SU-DHL-6 (cell line): Measurements from ENCODE around the gene ALDH16A1.

ENCODE experiments used
- H2AFZ ChIP-seq: fragments of 200-600 bp; sonication (generic); 2 replicates; pipeline ENCODE4 v1.6.1; 2014; ENCODE audit warnings: low read depth, mild to moderate bottlenecking, moderate library complexity, mixed read lengths, antibody characterized with exemption, low read length; ENCODE audit not compliant: severe bottlenecking
- H3F3A ChIP-seq: fragments of 200-600 bp; shearing (Covaris generic); 2 replicates; pipeline ENCODE4 v1.6.0; 2016; ENCODE audit warnings: antibody characterized with exemption, mild to moderate bottlenecking; ENCODE audit not compliant: insufficient read depth
- H3K27ac ChIP-seq: fragments of 200-600 bp; sonication (generic); 2 replicates; pipeline ENCODE4 v1.5.1; 2016; ENCODE audit warnings: low read depth, mild to moderate bottlenecking, low read length, moderate library complexity, mixed read lengths
- H3K27me3 ChIP-seq: fragments of 200-600 bp; sonication (generic), shearing (Covaris generic); 2 replicates; pipeline ENCODE4 v1.6.0; 2014; ENCODE audit warnings: mild to moderate bottlenecking, low read length
- H3K36me3 ChIP-seq: fragments of 200-600 bp; sonication (generic); 2 replicates; pipeline ENCODE4 v1.6.1; 2014; ENCODE audit warnings: mild to moderate bottlenecking, low read length, mixed read lengths
- H3K4me2 ChIP-seq: fragments of 300-600, 200-600 bp; shearing (Covaris generic), sonication (generic); 2 replicates; pipeline ENCODE4 v1.6.0; 2014; ENCODE audit warnings: low read length, low read depth, mild to moderate bottlenecking; ENCODE audit not compliant: poor library complexity, severe bottlenecking
- H3K4me3 ChIP-seq: fragments of 200-600 bp; sonication (generic); 2 replicates; pipeline ENCODE4 v1.5.1; 2014; ENCODE audit warnings: antibody characterized with exemption, low read length, mild to moderate bottlenecking, mixed read lengths; ENCODE audit not compliant: insufficient read depth, poor library complexity, severe bottlenecking
- H3K79me2 ChIP-seq: fragments of 200-600 bp; sonication (generic); 2 replicates; pipeline ENCODE4 v1.6.1; 2014; ENCODE audit warnings: mild to moderate bottlenecking, low read length, moderate library complexity; ENCODE audit not compliant: insufficient read depth
- H3K9ac ChIP-seq: fragments of 200-600 bp; sonication (generic); 2 replicates; pipeline ENCODE4 v1.7.0; 2014; ENCODE audit warnings: mild to moderate bottlenecking, low read length
- H3K9me2 ChIP-seq: fragments of 200-600 bp; sonication (generic); replicated peaks from 2 replicates; pipeline ENCODE4 v1.6.1; 2014; ENCODE audit warnings: low read length; ENCODE audit not compliant: insufficient read depth
- H3K9me3 ChIP-seq: fragments of 200-600 bp; sonication (generic); 2 replicates; pipeline ENCODE4 v1.6.1; 2014; ENCODE audit warnings: low read length, mixed read lengths; ENCODE audit not compliant: insufficient read depth
- H4K20me1 ChIP-seq: fragments of 200-600 bp; sonication (generic); 2 replicates; pipeline ENCODE4 v1.6.1; 2014; ENCODE audit warnings: low read depth, mild to moderate bottlenecking, antibody characterized with exemption, low read length, moderate library complexity, mixed read lengths
- EZH2phosphoT487 ChIP-seq: fragments of 200-600 bp; sonication (generic), shearing (Covaris generic); conservative IDR thresholded peaks from 2 replicates; pipeline ENCODE4 v1.6.1; 2018; ENCODE audit warnings: mild to moderate bottlenecking, antibody characterized with exemption, low read length, moderate library complexity, mixed read lengths
- TF ChIP-seq, protein P1 (sequence below): fragments of 200-600 bp; sonication (generic); IDR thresholded peaks from one replicate; pipeline ENCODE4 v1.5.1; 2017; ENCODE audit warnings: antibody characterized with exemption, mild to moderate bottlenecking, low read length, moderate library complexity; ENCODE audit not compliant: insufficient read depth, poor library complexity, severe bottlenecking

ALDH16A1 gene

DNA sequence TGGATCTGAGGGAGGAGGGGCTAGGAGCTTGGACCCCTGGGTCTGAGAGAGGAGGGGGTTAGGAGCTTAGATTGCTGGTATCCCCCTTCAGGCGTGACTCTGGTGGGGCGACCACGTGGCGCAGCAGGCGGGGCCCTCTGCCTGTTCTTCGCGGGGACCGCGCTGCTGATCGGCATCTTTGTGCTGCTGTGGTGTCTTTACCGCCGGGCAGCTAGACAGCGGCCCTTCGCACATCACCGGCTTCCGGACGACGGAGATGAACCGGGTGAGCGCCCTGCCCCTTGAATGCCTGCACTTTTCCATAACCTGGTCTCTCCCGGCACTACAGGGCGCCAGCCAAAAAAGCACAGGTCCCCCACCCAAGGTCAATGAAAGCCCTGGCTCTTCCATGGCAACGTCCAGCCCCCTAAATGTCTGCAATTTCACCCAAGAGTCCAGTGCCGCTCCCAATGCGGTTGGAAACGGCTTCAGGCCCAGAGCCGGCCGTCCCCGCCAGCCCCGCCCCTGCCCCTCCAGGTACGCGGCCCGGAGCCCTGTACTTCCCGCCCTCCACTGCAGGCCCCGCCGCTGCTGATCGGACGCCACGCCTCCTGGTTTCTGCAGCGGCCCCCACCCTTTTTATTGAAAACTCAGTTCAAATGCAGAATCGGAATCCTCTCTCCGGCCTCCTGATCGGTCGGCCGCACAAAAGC lies 25.0 kb upstream of the ALDH16A1 start:
- H3K4me3 ChIP-seq = no peak overlapping the region
- H3F3A ChIP-seq = no peaks in the 10 kb centered on the region
- no peaks in the 10 kb centered on the region for H3K79me2 ChIP-seq
- H3K36me3 ChIP-seq = no peaks in the 10 kb centered on the region
- no peak overlapping the region for H2AFZ ChIP-seq
- TF ChIP-seq, protein P1, sequence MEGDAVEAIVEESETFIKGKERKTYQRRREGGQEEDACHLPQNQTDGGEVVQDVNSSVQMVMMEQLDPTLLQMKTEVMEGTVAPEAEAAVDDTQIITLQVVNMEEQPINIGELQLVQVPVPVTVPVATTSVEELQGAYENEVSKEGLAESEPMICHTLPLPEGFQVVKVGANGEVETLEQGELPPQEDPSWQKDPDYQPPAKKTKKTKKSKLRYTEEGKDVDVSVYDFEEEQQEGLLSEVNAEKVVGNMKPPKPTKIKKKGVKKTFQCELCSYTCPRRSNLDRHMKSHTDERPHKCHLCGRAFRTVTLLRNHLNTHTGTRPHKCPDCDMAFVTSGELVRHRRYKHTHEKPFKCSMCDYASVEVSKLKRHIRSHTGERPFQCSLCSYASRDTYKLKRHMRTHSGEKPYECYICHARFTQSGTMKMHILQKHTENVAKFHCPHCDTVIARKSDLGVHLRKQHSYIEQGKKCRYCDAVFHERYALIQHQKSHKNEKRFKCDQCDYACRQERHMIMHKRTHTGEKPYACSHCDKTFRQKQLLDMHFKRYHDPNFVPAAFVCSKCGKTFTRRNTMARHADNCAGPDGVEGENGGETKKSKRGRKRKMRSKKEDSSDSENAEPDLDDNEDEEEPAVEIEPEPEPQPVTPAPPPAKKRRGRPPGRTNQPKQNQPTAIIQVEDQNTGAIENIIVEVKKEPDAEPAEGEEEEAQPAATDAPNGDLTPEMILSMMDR = no peak
- no peak for TF ChIP-seq EZH2phosphoT487
- H3K27me3 ChIP-seq = no peaks in the 10 kb centered on the region
- no peaks in the 10 kb centered on the region for H3K9me3 ChIP-seq
- no peak overlapping the region for H3K4me2 ChIP-seq
- no peak overlapping the region for H3K9ac ChIP-seq
- no peak overlapping the region for H3K27ac ChIP-seq
- no peaks in the 10 kb centered on the region for H3K9me2 ChIP-seq
- no peaks in the 10 kb centered on the region for H4K20me1 ChIP-seq

- no peak overlapping the region for H2AFZ ChIP-seq
- TF ChIP-seq, protein P1 = no peak
- TF ChIP-seq EZH2phosphoT487 = no peak
- H3K9me2 ChIP-seq = no peaks in the 10 kb centered on the region
- H3K27ac ChIP-seq = no peak overlapping the region
- no peak overlapping the region for H3K4me3 ChIP-seq
- H3K9ac ChIP-seq = no peak overlapping the region
- H3K9me3 ChIP-seq = no peaks in the 10 kb centered on the region
- no peaks in the 10 kb centered on the region for H3K27me3 ChIP-seq
- H3K4me2 ChIP-seq = no peak overlapping the region
- H4K20me1 ChIP-seq = no peaks in the 10 kb centered on the region
- H3F3A ChIP-seq = no peaks in the 10 kb centered on the region
- H3K79me2 ChIP-seq = no peaks in the 10 kb centered on the region
- H3K36me3 ChIP-seq = no peaks in the 10 kb centered on the region
Observed at GRCh38 chr19:49428547-49429451, 24.2 kb upstream of the ALDH16A1 start.

DNA sequence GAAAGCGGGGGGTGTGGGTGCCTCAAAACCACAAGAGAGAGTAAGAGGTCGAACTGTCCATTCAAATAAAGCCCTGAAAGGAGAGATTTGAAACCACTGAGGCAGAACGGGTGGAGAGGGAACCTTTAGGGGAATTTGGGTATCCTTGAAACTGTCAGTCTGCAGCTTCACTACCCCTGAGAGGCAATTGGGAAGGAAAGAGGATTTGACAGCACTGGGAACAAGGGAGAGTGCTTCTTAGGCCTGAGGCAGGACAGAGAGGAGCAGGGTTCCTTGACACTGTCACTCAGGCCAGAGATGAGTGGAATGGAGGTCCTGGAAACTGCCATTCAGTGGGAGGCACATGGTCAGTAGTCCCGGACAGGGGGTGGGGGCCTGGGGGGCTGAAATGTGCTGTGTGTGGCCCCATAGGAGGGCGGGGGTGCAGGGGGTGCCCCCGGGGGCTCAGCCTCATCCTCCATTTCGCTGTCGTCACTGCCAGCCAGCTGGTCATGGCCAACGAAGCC lies 22.8 kb upstream of the ALDH16A1 start:
- Histone ChIP-seq H3K9me2 (no peaks in the 10 kb centered on the region), H3K9ac (no peak overlapping the region), H3K4me3 (no peak overlapping the region), H3K27ac (no peak overlapping the region), H3K9me3 (no peaks in the 10 kb centered on the region), H3F3A (no peaks in the 10 kb centered on the region), H3K4me2 (no peak overlapping the region), H3K36me3 (no peaks in the 10 kb centered on the region), H4K20me1 (no peaks in the 10 kb centered on the region), H3K27me3 (no peaks in the 10 kb centered on the region), H2AFZ (no peak overlapping the region), H3K79me2 (no peaks in the 10 kb centered on the region)
- TF ChIP-seq, protein P1 = no peak
- TF ChIP-seq EZH2phosphoT487 = no peak
